Adrenal gland (tissue), 12 donors: ENCODE results near the gene TBATA. TPM values are rescaled to one million over a fixed set of nuclear protein-coding genes. Genes with fewer than 3 reads are reported as not detected.

Experiments
- DNase-seq, 7 donors: peaks; one replicate each; pipeline ENCODE4 v3.0.0-alpha.2; 2019 to 2020
- H3K27ac ChIP-seq, 5 donors: fragments of 200-600 bp; sonication (generic) in 4 of 5; 1 replicate in 3 of 5; 2 replicates in 2 of 5; pipeline versions ENCODE4 v1.5.1 to v1.8.0; 2016 to 2020; ENCODE audit warnings: mild to moderate bottlenecking in 1 of 5
- H3K27me3 ChIP-seq: fragments of 200-600 bp; 2 replicates; pipeline ENCODE4 v1.8.0; 2021
- H3K36me3 ChIP-seq, 2 donors: fragments of 200-600 bp; replicated peaks in 1 of 2; 1 replicate in 1 of 2; 2 replicates in 1 of 2; pipeline versions ENCODE4 v1.5.1 to v1.8.0; 2018 to 2022
- H3K4me1 ChIP-seq, 2 donors: fragments of 200-600 bp; replicated peaks in 1 of 2; 1 replicate in 1 of 2; 2 replicates in 1 of 2; pipeline versions ENCODE4 v1.5.1 to v1.8.0; 2018 to 2021
- H3K4me3 ChIP-seq, 4 donors: fragments of 200-600 bp; sonication (generic) in 3 of 4; one replicate each; pipeline ENCODE4 v1.5.1; 2016 to 2018
- H3K9me3 ChIP-seq, 3 donors: fragments of 200-600 bp; sonication (generic) in 1 of 3; replicated peaks in 1 of 3; 1 replicate in 2 of 3; 2 replicates in 1 of 3; pipeline versions ENCODE4 v1.5.1 to v1.8.0; 2016 to 2021
- CTCF ChIP-seq, 6 experiments: fragments of 450-650 bp in 4 of 6; fragments of 200-600 bp in 2 of 6; sonication (generic) in 1 of 6; IDR thresholded peaks; 1 replicate in 5 of 6; 2 replicates in 1 of 6; pipeline versions ENCODE4 v1.5.1 to v1.8.0; 2016 to 2021; ENCODE audit warnings: antibody characterized with exemption in 6 of 6, mild to moderate bottlenecking in 2 of 6, moderate library complexity in 1 of 6
- POLR2A ChIP-seq, 2 donors: fragments of 450-650 bp; IDR thresholded peaks; one replicate each; pipeline ENCODE4 v1.6.1; 2017; ENCODE audit warnings: antibody characterized with exemption in 2 of 2, mild to moderate bottlenecking in 2 of 2, moderate library complexity in 1 of 2
- WGBS, 4 donors: extraction: QIAGEN DNeasy Blood & Tissue Kit in 2 of 4; methylation state at CpG; one replicate each; pipeline versions ENCODE4 v1.1.5 to v1.1.7; 2013 to 2017; 5-methylcytosine and 5-hydroxymethylcytosine counted together
- intact Hi-C, 2 donors: fragments of 100-400 bp; cut with DNase I; formaldehyde crosslinking; loops; one replicate each; pipeline versions ENCODE4 v1.14.1 to v1.15.0; 2022 to 2023
- polyA plus RNA-seq, 3 donors: library from polyadenylated mRNA; stranded (reverse); fragments of 200-250 nt in 2 of 3; fragments of 350-450 nt in 1 of 3; fragmentation: Illumina TruSeq in 1 of 3; extraction: RNeasy Lipid Tissue Mini Kit (QIAGEN cat#74804) in 1 of 3; gene quantifications; one replicate each; pipeline ENCODE4 v1.2.3, GENCODE V29; 2013 to 2014
- total RNA-seq, 9 donors: library from RNA; depleted of rRNA in 4 of 9; stranded (reverse); fragments of >200 nt in 4 of 9; fragments of 120-200 nt in 1 of 9; fragmentation: NEBNext Ultra II Directional in 1 of 9; extraction: Animal tissue kit (Norgen Biotek cat#: 25700) in 1 of 9; gene quantifications; one replicate each; pipeline versions ENCODE4 v1.1.0 to v1.2.4, GENCODE V29; 2013 to 2023
- donor health status: healthy with polysubstance abuse.
- donor health status: Bipolar disorder and iron deficiency.
- donor health status: DM: yes; HTN: yes; CAD: no.
- donor health status: DM: no; HTN: no; CAD: no.
- donor health status: DM: no; HTN: no; CAD: no.
- donor health status: DM: yes; HTN: yes; CAD: no.

Gene TBATA
- total and polyA plus RNA-seq, 12 donors: 0.17 TPM; not detected in 11

- 81 to 91% (median 85%) methylated on average over 1 of the region's 1 CpG for WGBS, 4 donors
Measured at GRCh38 chr10:70801854-70802253, 16.7 kb upstream of the TBATA start.

GRCh38 chr10:70799124-70799523 lies 13.9 kb upstream of the TBATA start:
- Histone ChIP-seq H3K27me3 (no peaks in the 10 kb centered on the region), H3K27ac (no peak overlapping the region), H3K36me3 (no peaks in the 10 kb centered on the region), H3K4me1 (no peaks in the 10 kb centered on the region), H3K4me3 (no peak overlapping the region), H3K9me3 (no peaks in the 10 kb centered on the region)
- DNase-seq: no peak
- 62 to 71% (median 71%) methylated on average over 5 of the region's 5 CpGs for WGBS, 4 donors
- intact Hi-C loops: no loop called here
- no peak for TF ChIP-seq CTCF (IDR thresholded peaks at IDR 0.05)
- TF ChIP-seq POLR2A (IDR thresholded peaks at IDR 0.05): no peak

More at GRCh38 chr10:70801854-70802253, 16.7 kb upstream of the TBATA start:
- Histone ChIP-seq H3K9me3 (no peaks in the 10 kb centered on the region), H3K36me3 (no peaks in the 10 kb centered on the region), H3K27me3 (no peaks in the 10 kb centered on the region), H3K4me3 (no peak overlapping the region), H3K27ac (no peak overlapping the region), H3K4me1 (no peaks in the 10 kb centered on the region)
- intact Hi-C loops: no loop called here
- DNase-seq: no peak
- TF ChIP-seq POLR2A (IDR thresholded peaks at IDR 0.05) (no peak), CTCF (IDR thresholded peaks at IDR 0.05) (no peak)

GRCh38 chr10:70797840-70798239 lies 12.7 kb upstream of the TBATA start:
- no peak for DNase-seq
- Histone ChIP-seq H3K4me3 (no peak overlapping the region), H3K9me3 (no peaks in the 10 kb centered on the region), H3K27me3 (no peaks in the 10 kb centered on the region), H3K36me3 (no peaks in the 10 kb centered on the region), H3K4me1 (no peaks in the 10 kb centered on the region), H3K27ac (no peak overlapping the region)
- WGBS, 4 donors: 76 to 77% (median 77%) methylated on average over 4 to 7 of the region's 7 CpGs; no CpG with 5 or more reads in 1 of the 4 donors
- no peak for TF ChIP-seq POLR2A (IDR thresholded peaks at IDR 0.05)
- no peak for TF ChIP-seq CTCF (IDR thresholded peaks at IDR 0.05)
- intact Hi-C loops: no loop called here

GRCh38 chr10:70795613-70796012 lies 10.4 kb upstream of the TBATA start:
- Histone ChIP-seq H3K9me3 (no peaks in the 10 kb centered on the region), H3K27ac (no peak overlapping the region), H3K36me3 (no peaks in the 10 kb centered on the region), H3K4me3 (no peak overlapping the region), H3K27me3 (no peaks in the 10 kb centered on the region), H3K4me1 (no peaks in the 10 kb centered on the region)
- TF ChIP-seq POLR2A (IDR thresholded peaks at IDR 0.05) (no peak), CTCF (IDR thresholded peaks at IDR 0.05) (no peak)
- 89 to 100% (median 97%) methylated on average over 1 of the region's 1 CpG for WGBS, 4 donors
- no peak for DNase-seq
- intact Hi-C loops: no loop called here
